T-helper 1 cell treated with Interleukin-12 subunit alpha and Interleukin-12 subunit beta and Interleukin-4 antibody, amounts not matched to agents 30 μg/mL and 1 μg/mL, for 36 hours (primary cell): ENCODE results near the gene MYO3B.

Experiments used
- H3K27ac Mint-ChIP-seq: one replicate; pipeline ENCODE4 v1.8.0; 2021; ENCODE audit warnings: mild to moderate bottlenecking, mixed read lengths
- H3K27me3 Mint-ChIP-seq: one replicate; pipeline ENCODE4 v1.8.0; 2021; ENCODE audit warnings: low read depth, mixed read lengths
- H3K36me3 Mint-ChIP-seq: one replicate; pipeline ENCODE4 v1.8.0; 2021; ENCODE audit warnings: low read depth, mixed read lengths
- H3K4me1 Mint-ChIP-seq: one replicate; pipeline ENCODE4 v1.8.0; 2021; ENCODE audit warnings: low read depth, mixed read lengths
- H3K4me3 Mint-ChIP-seq: one replicate; pipeline ENCODE4 v1.8.0; 2021; ENCODE audit warnings: mild to moderate bottlenecking, moderate library complexity, mixed read lengths
- H3K9me3 Mint-ChIP-seq: one replicate; pipeline ENCODE4 v1.8.0; 2021; ENCODE audit warnings: mixed read lengths

The MYO3B gene

GRCh38 chr2:170695521-170696410 lies 517.8 kb downstream of the MYO3B start:
- Mint-ChIP-seq H3K36me3 (no peaks in the 10 kb centered on the region), H3K9me3 (no peaks in the 10 kb centered on the region), H3K27ac (no peak overlapping the region), H3K27me3 (peaks cover 7% of the 10 kb centered on the region), H3K4me1 (no peaks in the 10 kb centered on the region), H3K4me3 (no peak overlapping the region)

- Mint-ChIP-seq H3K4me1 (no peaks in the 10 kb centered on the region), H3K27me3 (peaks cover 11% of the 10 kb centered on the region), H3K9me3 (no peaks in the 10 kb centered on the region), H3K27ac (no peak overlapping the region), H3K36me3 (no peaks in the 10 kb centered on the region), H3K4me3 (no peak overlapping the region)
These were observed 519.0 kb downstream of the MYO3B start for GRCh38 chr2:170696948-170697347.

GRCh38 chr2:170701011-170701410 lies 523.1 kb downstream of the MYO3B start:
- Mint-ChIP-seq H3K27ac (no peak overlapping the region), H3K36me3 (no peaks in the 10 kb centered on the region), H3K4me1 (no peaks in the 10 kb centered on the region), H3K9me3 (no peaks in the 10 kb centered on the region), H3K27me3 (peaks cover 31% of the 10 kb centered on the region), H3K4me3 (no peak overlapping the region)

GRCh38 chr2:170703776-170704476 lies 526.0 kb downstream of the MYO3B start:
- no peaks in the 10 kb centered on the region for H3K4me1 Mint-ChIP-seq
- no peaks in the 10 kb centered on the region for H3K36me3 Mint-ChIP-seq
- no peaks in the 10 kb centered on the region for H3K9me3 Mint-ChIP-seq
- H3K27me3 Mint-ChIP-seq = peaks cover 45% of the 10 kb centered on the region
- H3K4me3 Mint-ChIP-seq = no peak overlapping the region
- H3K27ac Mint-ChIP-seq = no peak overlapping the region
